ENCODE measurements around the gene LIN7B. TPM values are rescaled to one million over a fixed set of nuclear protein-coding genes. Genes with fewer than 3 reads are reported as not detected.

The LIN7B gene
- total and polyA plus RNA-seq, 2 of the 13 experiments (the other 11 are each of a cell fraction or from before 2014, with no cell fraction given), result 5.3 to 7.6 TPM

- peak; percentile 90 for TF ChIP-seq ZNF777 (CRISPR knock-in tag; IDR thresholded peaks at IDR 0.05)
- TF ChIP-seq RBM22 (optimal IDR thresholded peaks at IDR 0.05; ENCODE audit: low read length), result no peak
- no peak for TF ChIP-seq NR2F2 (IDR thresholded peaks at IDR 0.05; ENCODE audit: borderline replicate concordance, low read depth)
- peak; percentile 91 for TF ChIP-seq UBTF (CRISPR knock-in tag; IDR thresholded peaks at IDR 0.05)
- TF ChIP-seq ZNF614 (CRISPR knock-in tag; IDR thresholded peaks at IDR 0.05; ENCODE audit: borderline replicate concordance), result peak; percentile 95; the same call in 1 of the 2 replicates
- peak; percentile 79; the same call in 1 of the 2 replicates for TF ChIP-seq BRD4 (CRISPR knock-in tag; IDR thresholded peaks at IDR 0.05)
- TF ChIP-seq ZNF576 (CRISPR knock-in tag; IDR thresholded peaks at IDR 0.05), result peak; percentile 84; the same call in 1 of the 2 replicates
- peak; percentile 96; the same call in 1 of the 2 replicates for TF ChIP-seq ZNF224 (CRISPR knock-in tag; IDR thresholded peaks at IDR 0.05)
- TF ChIP-seq ZNF142 (CRISPR knock-in tag; IDR thresholded peaks at IDR 0.05), result peak; percentile 97
- TF ChIP-seq DMAP1 (CRISPR knock-in tag; IDR thresholded peaks at IDR 0.05), result peak; percentile 82; the same call in 1 of the 2 replicates
- TF ChIP-seq ZNF567 (CRISPR knock-in tag; IDR thresholded peaks at IDR 0.05; ENCODE audit: borderline replicate concordance), result peak; percentile 95; the same call in 1 of the 2 replicates
- TF ChIP-seq PAXIP1 (CRISPR knock-in tag; conservative IDR thresholded peaks at IDR 0.05), result peak; percentile 50; the same call in 1 of the 2 replicates
- 0 out of 2 replicates have a peak, but pooled peaks have one; percentile 51 for TF ChIP-seq NFE2 (CRISPR knock-in tag; IDR thresholded peaks at IDR 0.05)
Measured at GRCh38 chr19:49127674-49128544, 13.7 kb downstream of the LIN7B start (continued).

All from HepG2 (cell line).